Measurements from ENCODE around the gene ADK.

The ADK gene

DNA sequence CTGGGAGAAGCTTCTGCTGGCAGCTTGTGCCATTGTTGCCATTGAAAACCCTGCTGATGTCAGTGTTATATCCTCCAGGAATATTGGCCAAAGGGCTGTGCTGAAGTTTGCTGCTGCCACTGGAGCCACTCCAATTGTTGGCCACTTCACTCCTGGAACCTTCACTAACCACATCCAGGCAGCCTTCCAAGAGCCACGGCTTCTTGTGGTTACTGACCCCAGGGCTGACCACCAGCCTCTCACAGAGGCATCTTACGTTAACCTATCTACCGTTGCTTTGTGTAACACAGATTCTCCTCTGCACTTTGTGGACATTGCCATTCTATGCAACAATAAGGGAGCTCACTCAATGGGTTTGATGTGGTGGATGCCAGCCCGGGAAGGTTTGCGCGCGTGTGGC is 220.7 kb downstream of the ADK start:
- DNase-seq = no peak

DNA sequence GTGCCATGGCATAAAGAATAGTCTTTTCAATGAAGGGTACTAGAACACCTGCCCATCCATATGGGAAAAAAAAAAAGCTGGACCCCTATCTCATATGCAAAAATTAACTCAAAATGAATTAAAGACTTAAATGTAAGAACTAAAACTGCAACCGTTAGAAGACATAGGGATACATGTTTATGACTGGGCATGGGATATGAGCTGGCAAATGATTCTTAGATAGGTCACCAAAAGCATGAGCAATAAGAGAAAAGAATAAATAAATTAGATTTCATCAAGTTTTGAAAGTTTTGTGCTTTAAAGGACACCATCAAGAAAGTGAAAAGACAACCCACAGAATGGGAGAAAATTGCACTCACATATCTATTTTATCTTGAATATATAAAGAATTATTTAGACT is 222.0 kb downstream of the ADK start:
- no peak for DNase-seq

DNA sequence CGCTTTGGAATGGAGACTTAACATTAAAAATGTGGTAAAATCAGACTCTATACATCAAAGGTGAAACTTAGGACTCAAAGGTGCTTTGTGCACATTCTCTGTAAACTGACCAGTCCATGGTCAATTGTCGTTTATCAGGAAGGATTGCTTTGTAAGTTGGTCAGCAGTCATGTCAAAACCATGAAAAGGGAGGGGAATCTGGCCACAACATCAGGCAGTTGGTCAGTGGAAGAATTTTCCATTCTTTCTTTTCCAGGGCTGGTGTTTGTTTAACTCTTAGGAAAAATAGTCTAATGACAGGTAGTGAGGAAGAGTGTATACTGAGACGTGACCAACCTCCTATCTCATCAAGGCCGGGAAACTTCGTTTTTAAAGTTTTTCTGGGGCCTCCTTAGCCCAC is 226.5 kb downstream of the ADK start:
- no peak for DNase-seq

- DNase-seq = no peak
Observed at GRCh38 chr10:74379474-74379873, 228.5 kb downstream of the ADK start.

DNA sequence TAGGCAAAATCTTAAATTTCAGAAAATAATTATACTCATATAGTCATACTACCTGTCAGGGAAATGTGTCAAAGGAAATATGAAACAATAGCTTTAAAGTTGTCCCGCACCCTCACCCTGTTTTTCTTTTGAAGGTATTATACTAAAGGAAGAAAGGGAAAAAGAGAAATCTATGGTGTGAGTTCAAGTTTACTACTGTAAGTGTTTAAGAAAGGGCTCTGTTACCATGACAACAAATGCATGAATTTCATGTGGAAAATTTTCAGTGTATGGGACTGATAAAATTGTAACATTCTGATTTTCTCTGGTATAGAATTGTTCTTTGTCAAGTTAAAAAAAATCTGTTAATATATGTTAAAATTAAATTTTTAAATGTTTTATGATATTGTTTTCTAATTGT is 229.8 kb downstream of the ADK start:
- DNase-seq = no peak

DNA sequence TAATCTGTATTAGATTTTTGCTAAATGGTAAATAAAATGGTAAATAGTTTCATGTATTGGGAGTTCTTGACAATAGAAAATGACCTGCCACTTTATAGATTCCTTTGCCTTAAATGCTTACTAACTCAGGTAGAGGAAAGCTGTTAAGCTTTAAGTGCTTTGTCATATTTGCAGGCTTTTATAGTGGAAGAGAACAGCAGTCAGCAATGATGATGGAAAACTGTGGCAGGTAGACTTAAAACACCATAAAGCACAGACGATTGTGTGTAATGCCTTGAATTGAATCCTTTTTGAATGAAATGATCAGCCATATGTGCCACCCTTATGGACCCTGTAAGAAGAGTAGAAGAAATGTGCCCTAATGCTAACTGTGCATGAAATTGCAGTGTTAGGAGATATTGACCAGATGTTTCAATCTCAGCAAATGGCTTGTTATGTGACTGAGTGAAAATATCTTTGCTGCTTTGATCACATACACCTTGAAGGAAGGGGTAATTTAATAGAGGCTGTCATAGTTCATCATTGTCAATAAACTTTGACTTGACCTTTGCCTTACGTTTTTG is 230.4 kb downstream of the ADK start:
- DNase-seq = no peak

- DNase-seq = no peak
Observed at GRCh38 chr10:74382663-74383062, 231.6 kb downstream of the ADK start.

- DNase-seq = no peak
Observed at GRCh38 chr10:74383642-74384041, 232.6 kb downstream of the ADK start.

DNA sequence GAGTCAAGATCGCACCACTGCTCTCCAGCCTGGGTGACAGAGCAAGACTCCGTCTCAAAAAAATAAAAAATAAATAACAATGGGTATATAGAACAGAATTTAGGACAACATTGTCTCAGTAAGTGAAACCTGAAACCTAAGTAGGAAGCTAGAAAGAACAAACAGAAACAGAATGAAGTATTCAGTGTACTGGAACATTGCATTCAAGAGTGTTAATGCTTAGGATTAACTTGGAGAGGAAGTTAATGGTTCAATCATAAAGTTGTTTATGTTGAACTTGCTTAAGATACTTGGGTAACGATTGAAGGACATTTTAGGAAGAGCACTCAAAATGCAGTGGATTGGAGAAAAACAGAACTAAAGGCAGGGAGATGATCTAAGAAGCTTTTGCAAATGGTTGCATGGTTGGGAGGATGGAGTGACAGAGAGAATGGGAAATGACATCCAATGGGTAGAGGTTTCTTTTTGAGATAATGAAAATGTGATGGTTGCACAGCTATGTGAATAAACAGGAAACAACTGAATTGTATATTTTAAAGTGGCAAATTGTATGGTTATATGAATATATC is 233.7 kb downstream of the ADK start:
- DNase-seq = no peak

- DNase-seq = no peak
Observed at GRCh38 chr10:74388801-74389200, 237.8 kb downstream of the ADK start.

DNA sequence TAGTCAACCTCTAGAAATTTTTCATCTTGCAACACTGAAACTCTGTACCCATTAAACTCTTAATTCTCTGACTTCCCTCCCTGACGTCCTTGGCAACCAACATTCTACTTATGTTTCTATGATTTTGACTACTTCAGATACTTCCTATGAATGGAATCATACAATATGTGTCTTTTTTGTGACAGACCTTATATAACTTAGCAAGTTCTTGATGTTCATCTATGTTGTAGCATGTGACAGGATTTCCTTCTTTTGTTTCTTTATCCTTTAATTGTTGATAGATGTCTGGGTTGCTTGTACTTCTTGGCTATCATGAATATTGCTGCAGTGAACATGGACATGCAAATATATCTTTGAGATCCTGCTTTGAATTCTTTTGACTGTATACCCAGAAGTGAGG is 240.8 kb downstream of the ADK start:
- DNase-seq = no peak

- no peak for DNase-seq
Observed at GRCh38 chr10:74394416-74394969, 243.5 kb downstream of the ADK start.

DNA sequence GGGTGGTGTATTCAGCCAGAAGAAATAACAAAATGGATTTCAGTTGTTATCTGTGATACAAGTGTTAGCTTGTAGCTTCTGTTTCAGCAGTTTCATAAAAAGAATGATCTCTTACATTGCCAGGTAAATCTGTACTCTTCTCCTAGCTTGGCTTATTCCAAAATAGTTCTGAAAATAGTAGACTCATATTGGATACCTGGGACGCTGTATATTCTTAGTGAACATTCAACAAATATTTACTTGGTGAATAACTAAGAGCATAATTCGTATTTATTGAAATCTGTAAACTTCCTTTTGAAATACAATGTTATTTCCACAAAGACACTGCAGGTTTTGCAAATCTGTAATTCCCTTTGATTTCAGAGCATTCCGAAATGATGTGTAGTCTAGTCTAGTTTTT is 249.2 kb downstream of the ADK start:
- no peak for DNase-seq

GRCh38 chr10:74406006-74406405 is 255.0 kb downstream of the ADK start:
- no peak for DNase-seq

DNA sequence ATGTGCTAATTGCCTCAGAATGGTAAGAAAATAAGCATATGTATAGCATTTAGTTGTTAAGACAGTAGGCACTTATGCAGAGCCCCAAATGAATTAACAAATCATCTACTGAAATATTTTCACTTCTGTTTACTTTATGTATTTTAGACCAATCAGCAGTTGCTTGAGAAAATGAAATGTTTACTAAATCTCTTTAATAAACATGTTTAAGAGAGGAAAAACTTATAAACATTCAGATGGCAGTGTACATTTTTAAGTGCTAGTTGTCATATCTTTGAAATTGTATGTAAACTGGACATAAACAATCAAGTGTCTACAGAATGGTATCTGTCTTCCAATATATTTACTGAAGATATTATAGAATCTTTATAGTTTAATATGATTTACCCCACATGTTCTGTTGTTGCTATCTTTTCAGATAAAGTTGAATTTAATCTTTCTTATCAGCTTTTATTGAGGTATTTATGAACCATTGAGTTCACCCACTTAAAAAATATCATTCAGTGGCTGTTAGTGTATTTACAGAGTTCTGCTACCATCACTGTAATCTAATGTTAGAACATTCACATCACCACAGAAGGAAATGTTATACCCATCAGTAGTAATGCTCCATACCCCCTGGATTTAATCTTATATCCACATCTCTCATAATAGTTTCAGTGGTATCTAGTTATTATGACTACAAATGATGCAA is 264.3 kb downstream of the ADK start:
- DNase-seq = no peak

GRCh38 chr10:74417397-74417796 is 266.4 kb downstream of the ADK start:
- no peak for DNase-seq

DNA sequence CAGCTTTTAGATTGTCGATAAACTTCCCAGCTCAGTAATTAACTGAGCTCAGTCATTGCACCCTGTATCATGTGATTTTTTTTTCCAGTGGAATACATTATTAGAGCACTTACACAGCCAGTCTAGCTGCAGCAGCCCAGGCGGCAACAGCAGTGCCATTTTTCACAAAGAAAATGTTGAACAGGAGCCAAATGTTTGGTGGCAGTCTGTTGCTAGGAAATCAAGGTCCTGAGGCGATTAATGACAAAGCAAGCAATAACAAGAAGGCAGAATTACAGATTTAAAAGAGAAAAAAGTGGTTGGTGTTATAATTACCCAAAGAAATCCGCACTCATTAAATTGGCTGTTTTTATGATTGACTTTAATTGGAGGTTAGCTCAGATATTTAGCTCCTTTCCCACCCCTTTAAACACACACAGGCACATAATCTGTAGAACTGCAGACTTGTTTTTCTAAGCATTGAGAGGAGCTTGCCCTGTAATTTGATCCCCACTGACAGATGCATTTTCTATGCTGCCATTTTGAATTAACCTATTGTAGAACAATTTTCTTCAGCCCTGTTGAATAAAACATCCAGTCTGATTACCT is 267.4 kb downstream of the ADK start:
- DNase-seq = peak in 12 of 14 donors; percentile 0 to 68 (median 10)

DNA sequence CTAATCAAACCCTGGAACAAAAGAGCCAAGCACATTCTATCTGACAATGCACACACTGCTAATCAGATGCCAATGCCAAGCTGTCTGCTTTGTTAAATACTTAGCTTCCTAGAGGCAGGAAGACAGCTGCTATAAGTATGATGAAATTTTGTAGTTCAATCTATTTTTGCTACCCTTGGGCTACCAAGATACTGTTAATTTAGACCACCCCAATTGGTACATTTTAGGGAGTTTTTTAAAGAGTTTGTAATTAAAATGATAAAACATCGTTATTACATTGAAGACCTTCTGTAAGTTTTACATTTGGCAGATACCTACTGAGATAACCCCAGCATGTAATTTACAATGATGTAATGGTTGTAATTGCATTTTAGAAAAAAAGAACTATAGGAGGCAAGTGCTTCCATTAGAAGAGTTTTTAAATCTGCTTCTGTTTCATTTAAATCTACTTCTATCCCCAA is 268.5 kb downstream of the ADK start:
- DNase-seq = no peak

GRCh38 chr10:74419958-74420375 is 268.9 kb downstream of the ADK start:
- DNase-seq = no peak

DNA sequence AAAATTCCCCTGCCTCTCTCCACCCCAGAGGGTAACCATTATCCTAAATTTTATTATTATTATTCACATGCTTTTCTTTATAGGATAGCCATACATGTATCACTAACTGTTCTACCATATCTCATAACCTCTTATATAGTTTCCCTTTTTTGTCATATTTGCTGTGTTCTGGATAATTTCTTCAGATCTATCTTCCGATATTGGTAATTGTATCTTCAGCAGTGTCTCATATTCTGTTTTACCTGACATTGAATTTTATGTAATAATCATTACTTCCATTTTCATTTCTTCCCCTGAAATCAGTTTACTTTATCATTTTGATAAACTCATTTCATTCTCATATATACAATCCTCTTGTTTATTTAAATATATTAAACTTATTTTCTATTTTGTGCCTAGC is 273.5 kb downstream of the ADK start:
- DNase-seq = no peak

- no peak for DNase-seq
Observed at GRCh38 chr10:74425456-74426001, 274.5 kb downstream of the ADK start.

GRCh38 chr10:74431816-74432215 is 280.8 kb downstream of the ADK start:
- no peak for DNase-seq

Data from C1 segment of cervical spinal cord (tissue), 14 donors.